Activated CD8-positive, alpha-beta memory T cell treated with anti-CD3 and anti-CD28 coated beads for 48 hours (primary cell): ENCODE data around the gene PLXNA2.

ENCODE experiments used
- DNase-seq, 3 experiments: peaks; one replicate each; pipeline ENCODE4 v3.0.0-alpha.2; 2020; ENCODE audit warnings: low read depth in 2 of 3, low spot score in 2 of 3

Gene PLXNA2

DNA sequence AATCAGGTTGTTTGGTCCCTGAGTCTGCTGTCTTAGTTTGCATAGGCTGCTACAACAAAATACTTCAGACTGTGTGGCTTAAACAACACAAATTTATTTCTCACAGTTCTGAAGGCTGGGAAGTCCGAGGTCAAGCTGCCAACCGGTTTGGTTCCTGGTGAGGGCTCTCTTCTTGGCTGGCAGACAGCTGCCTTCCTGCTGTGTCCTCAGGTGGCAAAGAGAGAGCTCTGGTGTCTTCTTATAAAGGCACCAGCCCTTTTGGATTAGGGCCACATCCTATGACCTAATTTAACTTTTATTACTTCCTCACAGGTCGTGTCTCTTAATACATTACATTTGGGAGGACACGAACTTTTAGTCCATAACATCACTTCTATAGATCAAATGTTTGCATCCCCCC lies 243.7 kb downstream of the PLXNA2 start:
- no peak for DNase-seq

DNA sequence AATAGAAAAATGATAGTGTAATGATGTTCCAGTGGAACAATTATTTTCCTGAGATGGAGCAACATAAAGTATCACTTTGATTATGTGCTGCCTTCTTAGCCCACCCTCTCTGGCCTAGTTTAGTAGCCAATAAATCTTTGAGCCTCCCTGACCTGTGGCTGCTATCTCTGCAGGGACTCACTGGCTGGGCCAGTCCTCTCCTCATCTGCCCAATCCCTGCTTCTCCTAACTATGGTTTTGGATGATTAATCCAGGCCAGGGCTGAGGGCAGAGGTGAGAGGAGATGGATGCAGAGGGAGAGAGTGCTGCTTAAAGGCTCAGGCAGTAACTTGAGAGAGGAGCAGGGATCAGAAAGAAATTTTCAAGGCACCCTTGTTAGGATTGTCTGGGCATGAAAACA lies 244.2 kb downstream of the PLXNA2 start:
- no peak for DNase-seq

DNA sequence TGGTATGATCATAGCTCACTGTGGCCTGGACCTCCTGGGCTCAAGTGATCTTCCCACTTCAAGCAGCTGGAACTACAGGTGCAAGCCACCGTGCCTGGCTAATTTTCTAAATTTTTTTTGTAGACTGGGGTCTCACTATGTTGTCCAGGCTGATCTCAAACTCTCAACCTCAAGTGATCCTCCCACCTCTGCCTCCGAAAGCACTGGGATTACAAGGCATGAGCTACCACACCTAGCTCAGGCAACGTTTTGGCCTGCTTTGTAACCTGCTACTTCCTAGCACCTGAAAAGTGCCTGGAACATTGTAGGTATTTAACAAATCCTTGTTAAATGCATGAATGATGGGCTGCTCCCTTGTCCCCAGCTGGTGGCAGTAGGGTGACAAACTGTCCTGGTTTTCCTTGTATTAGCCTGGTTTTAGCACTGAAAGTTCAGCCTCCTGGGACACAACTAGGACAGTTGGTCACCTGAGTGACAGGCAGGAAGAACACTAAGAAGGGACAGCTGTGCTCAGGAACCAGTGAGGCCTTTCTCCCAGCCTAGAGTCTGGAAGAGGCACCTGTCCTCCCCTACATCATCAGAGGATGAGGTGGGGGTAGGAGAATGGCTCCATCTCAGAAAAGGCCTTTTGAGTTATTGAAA lies 244.8 kb downstream of the PLXNA2 start:
- DNase-seq = no peak

DNA sequence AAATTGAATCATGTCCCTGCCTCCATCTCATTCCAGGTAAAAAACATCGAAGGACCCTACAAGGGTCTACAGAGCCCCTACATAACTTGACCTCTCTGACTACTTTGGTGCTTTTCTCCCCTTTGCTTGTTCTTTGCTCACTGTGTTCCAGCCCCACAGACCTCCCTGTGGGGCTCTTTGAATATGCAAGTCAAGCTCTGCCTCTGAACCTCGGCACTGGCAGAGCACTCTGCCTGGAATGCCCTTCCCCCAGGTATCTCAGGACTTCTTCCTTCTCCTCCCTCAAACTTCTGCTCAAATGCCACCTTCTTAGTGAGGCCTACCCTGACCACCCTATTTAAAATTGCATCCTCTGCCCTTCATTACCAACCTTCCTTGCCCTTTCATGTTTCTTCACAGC lies 245.5 kb downstream of the PLXNA2 start:
- DNase-seq = no peak

DNA sequence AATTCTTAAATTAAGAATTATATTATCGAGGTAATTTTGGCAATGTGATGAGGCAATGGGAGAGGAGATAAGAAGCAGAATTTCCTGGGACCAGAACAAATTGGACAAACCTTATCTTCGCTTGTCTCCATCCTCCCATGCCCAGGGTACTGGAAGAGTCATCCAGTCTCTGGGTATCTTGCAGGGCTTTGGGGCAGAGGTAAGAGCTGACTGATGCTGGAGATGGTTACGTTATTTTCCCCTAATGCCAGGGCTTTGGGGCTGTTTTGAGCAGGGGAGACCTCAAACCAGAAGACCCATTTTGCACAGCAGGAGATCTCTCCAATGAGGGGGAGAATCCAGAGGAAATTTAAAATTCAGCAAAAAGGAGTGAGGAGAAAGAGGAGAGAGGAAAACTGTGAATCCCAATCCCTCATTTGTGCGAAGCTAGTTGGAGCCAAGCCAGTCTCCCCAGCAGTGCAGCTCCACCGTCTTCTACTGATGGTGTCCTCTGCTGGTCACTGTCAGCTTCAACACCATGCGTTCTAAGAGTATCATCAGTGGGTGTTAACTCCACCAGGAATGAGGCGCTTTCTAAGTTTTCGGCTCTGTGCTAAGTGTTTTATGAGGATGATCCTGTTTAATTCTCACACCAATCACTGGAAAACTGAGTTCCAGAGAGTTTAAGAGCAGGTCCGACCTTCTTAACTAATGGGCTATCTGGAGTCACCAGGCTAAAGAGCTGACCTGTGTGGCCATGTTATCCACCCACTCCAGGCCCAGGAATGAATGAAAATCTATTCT lies 246.5 kb downstream of the PLXNA2 start:
- DNase-seq = peak in 2 of 3 experiments; percentile 5 to 18

DNA sequence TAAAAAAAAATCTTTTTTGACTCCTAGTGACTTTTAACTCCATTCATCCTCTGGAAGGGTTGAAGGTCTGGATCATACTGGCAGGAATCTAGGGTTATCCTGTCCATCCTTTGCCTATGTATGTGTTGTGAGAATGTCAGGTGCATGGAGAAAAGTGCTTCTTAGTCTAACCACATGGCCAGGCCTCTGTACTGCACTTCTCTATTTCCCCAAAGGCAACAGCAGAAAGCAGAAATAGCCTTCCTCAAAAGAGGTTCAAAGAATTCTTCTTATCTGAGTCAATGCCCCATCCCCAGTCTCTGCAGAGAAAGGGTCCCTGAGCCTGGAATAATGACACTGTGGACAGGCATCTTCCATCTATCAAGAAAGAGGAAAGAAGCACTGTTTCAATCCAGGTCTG lies 247.5 kb downstream of the PLXNA2 start:
- DNase-seq = no peak

DNA sequence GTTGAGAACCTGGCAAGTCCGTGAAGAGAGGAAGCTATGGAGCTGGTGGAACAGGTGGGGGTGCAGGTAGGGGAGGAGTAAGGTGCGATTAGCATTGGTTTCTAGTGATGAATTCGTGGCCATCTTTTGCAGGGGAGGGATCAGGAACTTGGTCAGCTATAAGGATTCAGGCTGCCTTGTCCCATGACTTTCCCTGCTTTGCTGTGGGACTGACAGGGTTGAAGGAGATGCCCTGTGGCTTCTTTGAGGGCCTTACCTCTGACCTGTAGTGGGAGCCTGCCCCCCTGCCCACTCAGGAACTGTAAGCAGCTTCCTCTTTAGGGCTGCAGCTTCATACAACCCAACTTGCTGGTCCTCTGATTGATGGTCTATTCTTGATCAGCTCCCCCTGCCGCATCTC lies 248.6 kb downstream of the PLXNA2 start:
- no peak for DNase-seq

DNA sequence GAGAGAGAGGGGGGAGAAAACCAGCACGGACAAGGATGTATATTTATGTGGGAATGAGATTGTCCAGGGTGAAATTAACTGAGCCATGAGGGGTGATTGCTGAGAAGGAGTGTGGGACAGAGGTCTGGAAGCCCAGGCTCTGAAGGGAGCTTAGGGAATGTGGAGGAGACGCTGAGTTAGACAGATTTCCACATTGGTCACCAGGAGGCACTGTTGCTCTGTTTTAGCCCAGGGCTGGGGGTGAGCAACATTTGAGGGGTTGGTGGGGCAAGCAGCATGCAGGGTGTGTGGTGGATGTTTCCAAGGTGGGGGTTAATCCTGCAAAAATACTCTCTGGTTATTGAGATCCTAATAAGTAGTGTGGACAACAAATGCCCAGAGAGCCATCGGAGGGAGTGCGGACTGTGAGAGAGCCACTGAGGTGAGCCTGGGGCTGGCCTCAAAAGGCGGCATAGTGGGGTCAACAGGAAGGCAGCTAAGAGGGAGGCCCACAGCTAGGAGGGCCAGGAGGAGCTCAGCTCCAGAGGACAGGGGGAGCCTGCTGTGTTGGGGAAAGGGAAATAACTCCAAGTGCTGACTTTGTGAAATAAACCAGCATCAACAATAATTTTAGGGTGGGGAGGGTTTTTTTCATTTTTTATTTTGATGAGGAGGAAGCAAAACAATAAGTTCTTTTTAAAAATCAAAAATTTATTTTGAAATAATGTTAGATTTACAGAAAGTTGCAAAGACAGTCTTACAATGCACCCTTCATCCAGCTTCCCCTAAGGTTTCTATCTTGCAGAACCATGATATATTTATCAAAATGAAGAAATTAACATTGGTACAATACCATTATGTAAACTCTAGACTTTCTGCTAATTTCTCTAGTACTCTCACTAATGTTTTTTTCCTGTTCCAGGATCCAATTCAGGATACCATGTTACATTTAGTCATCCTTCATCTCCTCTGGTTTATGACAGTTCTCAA lies 250.4 kb downstream of the PLXNA2 start:
- DNase-seq = no peak

DNA sequence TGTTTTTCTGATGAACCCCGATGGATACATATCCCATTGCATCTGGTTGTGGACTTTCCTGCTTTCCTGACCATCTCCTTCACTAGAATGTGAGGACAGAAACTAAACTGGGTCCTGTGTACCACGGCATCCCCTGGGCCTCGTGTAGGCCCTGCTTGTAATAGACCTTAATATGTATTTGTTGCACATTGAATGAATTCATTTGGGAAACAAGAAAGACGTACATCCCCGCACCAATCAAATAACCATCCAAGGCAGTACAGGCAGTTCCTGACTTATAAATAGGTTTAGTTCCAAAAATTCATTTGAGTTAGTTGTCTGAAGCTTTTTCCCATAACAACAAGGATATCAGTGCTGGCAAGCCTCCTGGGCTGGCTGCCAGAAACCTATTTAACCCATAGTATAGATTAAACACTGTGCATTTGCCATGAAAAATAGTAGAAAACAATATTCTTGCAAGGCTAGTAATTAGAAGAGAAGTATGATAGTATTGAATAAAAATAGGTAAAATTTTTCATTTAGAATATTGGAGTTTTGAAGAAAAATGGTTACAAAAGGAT lies 251.4 kb downstream of the PLXNA2 start:
- no peak for DNase-seq

DNA sequence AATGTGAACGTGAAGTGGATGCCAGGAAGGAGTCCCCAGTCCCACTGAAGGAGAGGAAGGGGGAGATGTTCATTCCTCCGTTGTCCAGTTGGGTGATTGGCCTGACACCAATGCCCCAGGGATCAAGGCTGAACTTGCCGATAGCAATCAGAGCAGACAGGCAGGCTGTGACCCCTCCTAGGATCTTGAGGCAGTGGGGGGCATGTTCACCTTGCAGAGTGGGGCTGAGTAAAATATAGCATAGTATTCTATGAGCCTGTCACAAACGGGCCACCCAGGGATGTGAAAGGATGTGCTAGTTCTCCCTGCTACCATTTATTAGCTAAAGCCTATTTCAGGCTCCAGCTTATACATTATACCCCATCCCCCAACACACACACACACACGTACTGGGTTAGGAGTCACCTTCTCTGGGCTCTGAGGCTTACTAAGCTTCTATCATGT lies 252.6 kb downstream of the PLXNA2 start:
- no peak for DNase-seq

DNA sequence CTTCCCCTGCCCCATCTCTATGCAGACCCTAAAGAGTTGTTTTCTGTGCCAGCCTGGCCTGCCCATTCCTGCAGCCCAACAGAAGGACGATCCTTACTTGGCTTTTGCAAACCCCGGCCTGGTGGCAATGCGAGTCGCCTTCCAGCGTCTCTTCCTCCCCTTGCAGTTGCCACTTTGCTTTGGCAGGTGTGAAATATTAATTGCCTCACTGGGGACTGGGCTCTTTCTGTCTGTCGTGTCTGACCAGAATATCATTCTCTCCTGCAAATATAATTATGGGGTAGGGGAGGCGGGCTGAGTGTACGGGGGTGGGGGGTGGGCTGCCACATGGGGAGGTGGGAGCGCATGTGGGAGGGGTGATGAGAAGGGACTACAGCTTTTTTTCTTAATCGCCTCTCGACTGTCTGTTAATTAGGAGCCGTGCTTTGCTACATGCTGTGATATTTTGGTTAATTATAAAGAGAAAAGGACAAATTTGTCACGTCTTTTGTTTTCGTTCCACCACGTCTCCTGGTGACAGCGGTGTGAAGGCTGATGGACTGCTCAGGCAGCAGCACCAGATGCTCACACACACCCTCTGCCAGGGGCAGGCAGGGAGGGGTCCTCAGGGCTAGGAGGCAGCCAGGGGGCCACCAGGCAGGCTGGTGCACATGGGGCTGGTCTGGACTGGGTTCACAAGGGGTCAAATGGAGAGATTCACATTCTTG lies 253.2 kb downstream of the PLXNA2 start:
- no peak for DNase-seq

DNA sequence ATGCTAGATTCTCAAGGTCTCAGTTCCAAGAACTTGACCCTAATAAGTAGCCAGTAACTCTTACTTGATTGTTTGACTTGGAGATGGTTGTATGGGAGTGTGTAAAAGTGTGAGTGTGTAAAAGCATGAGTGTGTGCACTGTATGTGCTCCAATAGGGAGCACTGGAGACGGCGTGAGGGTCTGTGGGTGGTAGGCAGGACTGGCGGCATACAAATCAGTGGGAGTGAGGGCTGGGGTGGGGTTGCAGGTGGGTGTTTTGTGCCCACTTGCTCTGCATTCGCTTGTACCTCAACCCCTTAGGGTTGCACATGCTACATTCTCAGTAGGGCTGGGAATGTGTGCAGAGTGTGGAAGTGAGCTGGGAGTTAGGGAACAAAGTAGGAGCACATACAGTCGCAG lies 253.7 kb downstream of the PLXNA2 start:
- DNase-seq = no peak

DNA sequence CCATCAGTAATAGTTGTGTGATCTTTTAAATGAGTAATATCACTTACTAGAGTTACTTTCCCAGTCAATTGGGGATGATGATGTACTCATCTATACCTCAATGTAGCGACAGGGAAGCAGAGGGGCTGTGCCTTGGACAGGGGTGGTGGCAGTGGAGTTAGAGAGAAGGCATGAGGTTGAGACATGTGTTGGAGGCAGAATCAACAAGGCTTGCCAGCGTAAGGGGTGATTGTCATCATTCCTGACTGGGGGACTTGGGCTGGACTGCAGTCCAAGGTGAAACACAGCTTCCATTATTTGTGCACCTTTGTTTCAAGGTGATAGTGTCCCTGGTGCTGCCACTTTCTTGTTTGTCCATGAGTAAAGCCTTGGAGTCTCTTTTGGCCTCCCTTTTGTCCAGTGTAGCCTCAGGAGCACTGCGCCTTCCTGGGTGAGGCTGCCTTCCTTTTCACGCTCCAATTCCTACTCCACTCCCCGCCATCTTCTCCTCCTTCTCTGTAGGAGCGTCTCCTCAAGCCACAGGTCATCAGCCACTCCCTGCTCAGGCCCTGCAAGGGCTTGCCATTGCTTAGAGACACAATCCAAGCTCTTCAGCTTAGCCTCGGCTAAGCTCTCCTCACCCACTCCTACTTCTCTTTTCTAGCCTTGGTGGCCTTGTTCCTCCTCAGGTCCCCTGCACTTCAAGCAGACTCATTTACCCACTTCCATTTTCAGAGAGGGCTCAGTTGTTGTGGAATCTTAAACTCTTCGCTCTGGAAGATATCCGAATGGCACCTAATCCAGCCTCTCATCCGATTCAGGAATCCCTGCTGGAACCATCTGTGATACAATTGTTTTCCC lies 255.6 kb downstream of the PLXNA2 start:
- no peak for DNase-seq

DNA sequence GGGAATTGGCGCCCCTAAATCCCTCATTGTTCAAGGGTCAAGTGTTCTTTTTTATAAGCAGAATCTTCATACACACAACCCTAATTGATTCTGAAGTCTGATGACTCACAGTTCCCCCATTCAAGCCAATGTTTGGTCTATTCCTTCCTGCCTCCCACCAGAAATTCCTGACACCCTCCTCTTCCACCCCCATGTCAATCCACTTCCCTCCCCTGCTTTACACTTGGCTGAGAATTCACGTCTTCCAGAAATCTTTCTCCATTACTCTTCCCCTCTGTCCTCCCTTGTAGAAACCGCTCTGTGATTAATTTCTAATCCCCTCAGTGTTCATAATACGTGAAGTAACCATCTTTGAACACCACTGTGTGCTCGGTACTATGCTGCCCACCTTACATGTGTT lies 257.0 kb downstream of the PLXNA2 start:
- DNase-seq = no peak

DNA sequence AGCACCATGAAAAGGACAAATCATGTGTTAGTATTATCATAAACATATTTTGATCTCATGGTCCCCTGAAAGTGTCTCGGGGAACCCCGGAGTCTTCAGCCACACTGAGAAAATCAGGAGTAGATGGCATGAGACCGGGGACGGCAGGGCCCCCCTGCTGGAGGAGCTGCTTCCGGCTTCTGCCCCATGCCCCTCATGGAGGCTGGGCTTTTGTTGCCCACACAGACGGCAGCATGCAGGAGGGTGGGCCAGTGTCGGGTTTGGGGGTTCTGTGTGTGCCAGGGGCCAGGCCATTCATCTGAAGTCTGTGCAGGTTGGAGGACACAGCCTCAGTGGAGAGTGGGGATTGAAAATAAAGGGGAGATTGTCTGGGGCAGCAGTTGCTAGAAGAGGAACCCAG lies 258.2 kb downstream of the PLXNA2 start:
- no peak for DNase-seq

DNA sequence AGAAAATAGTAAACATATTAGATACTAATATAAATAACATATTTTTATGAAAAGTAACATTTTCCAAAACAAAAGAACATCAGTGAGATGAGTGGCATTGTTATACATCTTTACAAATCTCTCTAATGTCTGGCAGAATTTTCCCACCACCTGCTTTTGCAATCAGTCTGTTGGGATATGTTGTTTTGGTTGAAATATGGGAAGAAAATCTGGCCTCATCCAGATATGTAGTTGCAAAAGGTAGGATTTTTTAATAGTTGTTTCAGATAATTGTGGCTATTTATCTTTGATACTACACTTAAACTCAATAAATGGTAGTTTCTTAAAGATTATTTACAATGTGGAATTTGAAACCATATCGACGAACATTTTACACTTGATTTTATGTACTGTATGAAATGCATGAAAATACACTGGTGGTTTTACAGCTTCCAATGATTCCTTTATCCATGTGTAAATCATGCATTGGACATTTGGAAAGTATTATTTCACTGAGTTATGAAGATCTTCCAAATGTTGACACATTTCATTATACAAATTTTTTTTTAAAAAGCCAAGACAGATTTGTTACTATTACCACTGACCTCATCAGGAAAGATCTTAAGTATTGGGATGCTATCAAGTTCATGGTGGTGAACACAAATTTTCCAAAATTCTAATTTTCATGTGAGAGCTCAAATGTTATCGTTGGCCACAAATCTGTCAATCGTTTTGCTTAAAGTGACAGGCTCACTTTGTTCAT lies 259.2 kb downstream of the PLXNA2 start:
- no peak for DNase-seq

DNA sequence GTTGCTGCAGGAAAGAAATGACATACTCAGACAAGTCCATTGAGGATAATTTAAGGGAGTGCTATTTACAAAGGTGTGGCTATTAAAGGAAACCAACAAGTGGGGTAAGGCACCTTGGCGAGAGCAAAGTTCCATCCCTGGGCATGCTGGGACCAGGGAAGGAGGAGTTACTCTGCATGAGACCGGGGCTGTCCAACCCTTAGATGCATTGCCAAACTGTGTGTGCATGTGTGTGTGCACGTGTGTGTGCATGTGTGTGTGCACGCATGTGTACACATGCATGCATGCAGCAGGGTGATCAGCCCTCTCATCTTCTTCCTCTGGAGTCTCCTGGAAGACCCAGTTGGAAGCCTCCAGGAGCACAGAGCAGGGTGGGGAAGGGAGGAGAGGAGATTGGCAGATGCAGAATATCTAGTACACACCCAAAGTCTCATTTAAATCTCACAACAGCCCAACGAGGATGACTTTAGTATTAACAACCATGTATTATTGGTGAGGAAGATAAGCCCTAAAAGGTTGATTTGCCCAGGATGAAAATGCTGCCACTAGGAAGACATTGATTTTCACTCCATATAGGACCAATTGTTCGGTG lies 261.0 kb downstream of the PLXNA2 start:
- DNase-seq = no peak

DNA sequence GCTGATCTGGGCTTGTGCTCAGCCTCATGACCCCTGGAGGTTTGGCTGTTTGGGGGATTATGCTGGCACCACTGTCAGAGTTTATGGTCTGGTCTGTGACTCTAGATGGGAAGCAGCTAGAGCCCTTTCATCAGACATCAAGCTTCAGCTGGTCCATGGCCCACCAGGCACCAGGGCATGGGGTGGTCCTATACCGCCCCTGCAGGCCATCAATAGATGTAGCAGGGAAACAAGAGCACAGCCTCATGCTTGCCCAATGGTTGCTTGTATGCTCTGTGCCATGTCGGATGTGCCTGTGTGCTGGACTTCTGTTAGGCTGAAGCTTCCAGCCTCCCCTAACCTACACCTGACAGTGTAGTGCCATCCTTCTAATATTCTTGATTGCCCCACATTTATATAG lies 262.2 kb downstream of the PLXNA2 start:
- DNase-seq = no peak

DNA sequence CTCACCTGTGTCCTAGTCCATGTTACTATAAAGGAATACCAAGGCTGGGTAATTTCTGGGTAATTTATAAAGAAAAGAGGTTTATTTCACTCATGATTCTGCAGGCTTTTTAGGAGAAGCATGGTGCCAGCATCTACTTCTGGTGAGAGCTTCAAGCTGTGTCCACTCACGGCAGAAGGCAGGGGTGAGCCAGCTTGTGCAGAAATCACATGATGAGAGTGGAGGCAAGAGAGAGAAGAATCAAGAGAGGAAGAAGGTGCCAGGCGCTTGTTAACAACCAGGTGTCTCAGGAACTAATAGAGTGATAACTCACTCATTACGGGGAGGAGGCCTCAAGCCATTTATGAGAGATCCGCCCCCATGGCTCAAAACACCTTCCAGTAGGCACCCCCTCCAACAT lies 265.7 kb downstream of the PLXNA2 start:
- no peak for DNase-seq
